K562 (cell line): Measurements from ENCODE around the gene PRCD. TPM values are rescaled to one million over a fixed set of nuclear protein-coding genes. Genes with fewer than 3 reads are reported as not detected.

ENCODE experiments used
- EGR1 ChIP-seq: fragments of 450-650 bp; conservative IDR thresholded peaks from 2 replicates; pipeline ENCODE4 v1.6.1; 2017; ENCODE audit warnings: mild to moderate bottlenecking
- KLF1 ChIP-seq: fragments of 450-650 bp; IDR thresholded peaks from 2 replicates; pipeline ENCODE4 v1.6.1; 2016; ENCODE audit warnings: missing genetic modification characterization, missing compliant biosample characterization
- TAF7 ChIP-seq: fragments of 450-650 bp; IDR thresholded peaks from 2 replicates; pipeline ENCODE4 v1.6.1; 2016; ENCODE audit warnings: missing genetic modification characterization, missing compliant biosample characterization
- ZNF143 ChIP-seq: sonication (generic); formaldehyde crosslinking; IDR thresholded peaks from 2 replicates; pipeline ENCODE4 v1.9.0; 2022; ENCODE audit warnings: mild to moderate bottlenecking, missing genetic modification reagents
- ZNF217 ChIP-seq: sonication (generic); formaldehyde crosslinking; IDR thresholded peaks from 2 replicates; pipeline ENCODE4 v1.8.0; 2022; ENCODE audit warnings: mild to moderate bottlenecking, missing genetic modification reagents
- ZNF263 ChIP-seq: sonication (generic); formaldehyde crosslinking; IDR thresholded peaks from 2 replicates; pipeline ENCODE4 v1.8.0; 2022; ENCODE audit warnings: mild to moderate bottlenecking, missing genetic modification reagents, borderline replicate concordance
- polyA plus RNA-seq, 8 experiments: library from polyadenylated mRNA; depleted of rRNA in 4 of 8; stranded (reverse) in 5 of 8; unstranded in 3 of 8; fragments of >200 nt; fragmentation: Nextera tagmentation in 2 of 8; fragmentation: Illumina TruSeq in 1 of 8; extraction: Ambion mirVana in 2 of 8; extraction: Trizol in 1 of 8; gene quantifications; 2 replicates each; pipeline versions ENCODE4 v1.2.1 to v1.2.3, GENCODE V29; 2011 to 2014; ENCODE audit warnings: inconsistent platforms in 1 of 8, missing spikeins in 1 of 8
- total RNA-seq, 7 experiments: library from RNA; depleted of rRNA in 6 of 7; stranded (reverse); fragments of >200 nt in 6 of 7; fragmentation: Illumina TruSeq in 2 of 7; extraction: Trizol in 2 of 7; gene quantifications; 2 replicates each; pipeline versions ENCODE4 v1.2.1 to v1.2.3, GENCODE V29; 2011 to 2021; ENCODE audit warnings: low replicate concordance in 1 of 7
- TF ChIP-seq, protein P1 (sequence below), 2 experiments: fragments of 450-650 bp in 1 of 2; sonication (generic) in 1 of 2; formaldehyde crosslinking in 1 of 2; IDR thresholded peaks; 2 replicates each; pipeline versions ENCODE4 v1.7.1 to v1.9.0; 2016 to 2022; ENCODE audit warnings: inconsistent platforms in 1 of 2, mild to moderate bottlenecking in 1 of 2, missing genetic modification reagents in 1 of 2
- TF ChIP-seq, protein P2 (sequence below): fragments of 200-800 bp; sonication (Bioruptor generic); IDR thresholded peaks from 2 replicates; pipeline ENCODE4 v1.6.1; 2017; ENCODE audit warnings: missing genetic modification characterization, missing compliant biosample characterization
- TF ChIP-seq, protein P3 (sequence below): fragments of 250-450 bp; sonication (Bioruptor Pico); IDR thresholded peaks from 2 replicates; pipeline ENCODE4 v1.5.0; 2021; ENCODE audit warnings: mild to moderate bottlenecking, moderate library complexity
- TF ChIP-seq, protein P4 (sequence below): IDR thresholded peaks from 2 replicates; pipeline ENCODE4 v1.6.1; 2014; ENCODE audit warnings: antibody characterized with exemption

Gene PRCD
- total and polyA plus RNA-seq, 9 of the 15 experiments (the other 6 are each of a cell fraction or from before 2014, with no cell fraction given) = 0.20 to 0.25 (median 0.21) TPM; not detected in 6

DNA sequence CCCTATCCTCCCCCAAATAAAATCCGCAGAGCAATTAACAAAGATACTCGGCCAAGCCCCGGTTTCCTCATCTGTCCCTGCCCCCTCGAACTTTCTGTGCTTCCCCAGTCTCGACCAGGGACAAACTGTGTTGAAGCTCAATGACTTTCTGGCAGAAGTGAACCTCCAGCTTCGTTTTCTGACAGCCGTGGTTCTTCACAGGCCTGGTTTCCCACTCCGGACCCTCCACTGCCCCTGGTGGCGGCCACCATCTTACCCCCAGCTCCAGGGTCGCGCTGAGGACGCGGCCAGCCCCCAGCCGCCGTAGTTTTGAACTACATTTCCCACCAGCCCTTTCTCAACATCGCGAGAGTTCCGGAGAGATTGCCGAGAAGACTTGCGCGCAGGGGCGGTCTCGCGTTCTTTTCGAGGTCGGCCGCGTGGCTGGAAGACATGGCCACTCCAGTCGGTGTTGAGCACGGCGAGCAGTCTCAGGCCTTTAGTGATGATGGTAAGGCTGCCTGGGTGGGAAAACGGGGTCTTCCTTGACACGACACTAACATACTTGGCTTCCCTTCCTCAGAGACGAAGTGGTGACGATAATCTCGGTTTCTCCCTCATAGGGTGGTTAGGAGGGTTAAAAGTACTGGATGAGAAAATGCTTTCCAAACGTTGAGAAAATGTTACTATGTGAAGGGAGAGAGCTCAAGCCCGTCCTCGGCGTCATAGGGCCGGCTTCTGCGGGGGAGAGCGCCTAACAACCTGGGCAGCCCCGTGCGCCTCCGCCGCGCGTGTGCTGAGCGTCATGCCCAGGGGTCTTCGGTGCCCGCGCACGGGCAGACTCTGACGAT is 17.7 kb downstream of the PRCD start (continued):
- TF ChIP-seq, protein P1, sequence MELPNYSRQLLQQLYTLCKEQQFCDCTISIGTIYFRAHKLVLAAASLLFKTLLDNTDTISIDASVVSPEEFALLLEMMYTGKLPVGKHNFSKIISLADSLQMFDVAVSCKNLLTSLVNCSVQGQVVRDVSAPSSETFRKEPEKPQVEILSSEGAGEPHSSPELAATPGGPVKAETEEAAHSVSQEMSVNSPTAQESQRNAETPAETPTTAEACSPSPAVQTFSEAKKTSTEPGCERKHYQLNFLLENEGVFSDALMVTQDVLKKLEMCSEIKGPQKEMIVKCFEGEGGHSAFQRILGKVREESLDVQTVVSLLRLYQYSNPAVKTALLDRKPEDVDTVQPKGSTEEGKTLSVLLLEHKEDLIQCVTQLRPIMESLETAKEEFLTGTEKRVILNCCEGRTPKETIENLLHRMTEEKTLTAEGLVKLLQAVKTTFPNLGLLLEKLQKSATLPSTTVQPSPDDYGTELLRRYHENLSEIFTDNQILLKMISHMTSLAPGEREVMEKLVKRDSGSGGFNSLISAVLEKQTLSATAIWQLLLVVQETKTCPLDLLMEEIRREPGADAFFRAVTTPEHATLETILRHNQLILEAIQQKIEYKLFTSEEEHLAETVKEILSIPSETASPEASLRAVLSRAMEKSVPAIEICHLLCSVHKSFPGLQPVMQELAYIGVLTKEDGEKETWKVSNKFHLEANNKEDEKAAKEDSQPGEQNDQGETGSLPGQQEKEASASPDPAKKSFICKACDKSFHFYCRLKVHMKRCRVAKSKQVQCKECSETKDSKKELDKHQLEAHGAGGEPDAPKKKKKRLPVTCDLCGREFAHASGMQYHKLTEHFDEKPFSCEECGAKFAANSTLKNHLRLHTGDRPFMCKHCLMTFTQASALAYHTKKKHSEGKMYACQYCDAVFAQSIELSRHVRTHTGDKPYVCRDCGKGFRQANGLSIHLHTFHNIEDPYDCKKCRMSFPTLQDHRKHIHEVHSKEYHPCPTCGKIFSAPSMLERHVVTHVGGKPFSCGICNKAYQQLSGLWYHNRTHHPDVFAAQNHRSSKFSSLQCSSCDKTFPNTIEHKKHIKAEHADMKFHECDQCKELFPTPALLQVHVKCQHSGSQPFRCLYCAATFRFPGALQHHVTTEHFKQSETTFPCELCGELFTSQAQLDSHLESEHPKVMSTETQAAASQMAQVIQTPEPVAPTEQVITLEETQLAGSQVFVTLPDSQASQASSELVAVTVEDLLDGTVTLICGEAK (IDR thresholded peaks at IDR 0.05) = peak; percentile 25
- TF ChIP-seq, protein P1 (CRISPR knock-in tag; IDR thresholded peaks at IDR 0.05) = no peak
- no peak for TF ChIP-seq ZNF217
- no peak for TF ChIP-seq KLF1 (tag)
- TF ChIP-seq, protein P2, sequence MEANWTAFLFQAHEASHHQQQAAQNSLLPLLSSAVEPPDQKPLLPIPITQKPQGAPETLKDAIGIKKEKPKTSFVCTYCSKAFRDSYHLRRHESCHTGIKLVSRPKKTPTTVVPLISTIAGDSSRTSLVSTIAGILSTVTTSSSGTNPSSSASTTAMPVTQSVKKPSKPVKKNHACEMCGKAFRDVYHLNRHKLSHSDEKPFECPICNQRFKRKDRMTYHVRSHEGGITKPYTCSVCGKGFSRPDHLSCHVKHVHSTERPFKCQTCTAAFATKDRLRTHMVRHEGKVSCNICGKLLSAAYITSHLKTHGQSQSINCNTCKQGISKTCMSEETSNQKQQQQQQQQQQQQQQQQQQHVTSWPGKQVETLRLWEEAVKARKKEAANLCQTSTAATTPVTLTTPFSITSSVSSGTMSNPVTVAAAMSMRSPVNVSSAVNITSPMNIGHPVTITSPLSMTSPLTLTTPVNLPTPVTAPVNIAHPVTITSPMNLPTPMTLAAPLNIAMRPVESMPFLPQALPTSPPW (CRISPR knock-in tag) = peak; percentile 59
- TF ChIP-seq ZNF143 (CRISPR knock-in tag) = peak; percentile 99
- TF ChIP-seq, protein P3, sequence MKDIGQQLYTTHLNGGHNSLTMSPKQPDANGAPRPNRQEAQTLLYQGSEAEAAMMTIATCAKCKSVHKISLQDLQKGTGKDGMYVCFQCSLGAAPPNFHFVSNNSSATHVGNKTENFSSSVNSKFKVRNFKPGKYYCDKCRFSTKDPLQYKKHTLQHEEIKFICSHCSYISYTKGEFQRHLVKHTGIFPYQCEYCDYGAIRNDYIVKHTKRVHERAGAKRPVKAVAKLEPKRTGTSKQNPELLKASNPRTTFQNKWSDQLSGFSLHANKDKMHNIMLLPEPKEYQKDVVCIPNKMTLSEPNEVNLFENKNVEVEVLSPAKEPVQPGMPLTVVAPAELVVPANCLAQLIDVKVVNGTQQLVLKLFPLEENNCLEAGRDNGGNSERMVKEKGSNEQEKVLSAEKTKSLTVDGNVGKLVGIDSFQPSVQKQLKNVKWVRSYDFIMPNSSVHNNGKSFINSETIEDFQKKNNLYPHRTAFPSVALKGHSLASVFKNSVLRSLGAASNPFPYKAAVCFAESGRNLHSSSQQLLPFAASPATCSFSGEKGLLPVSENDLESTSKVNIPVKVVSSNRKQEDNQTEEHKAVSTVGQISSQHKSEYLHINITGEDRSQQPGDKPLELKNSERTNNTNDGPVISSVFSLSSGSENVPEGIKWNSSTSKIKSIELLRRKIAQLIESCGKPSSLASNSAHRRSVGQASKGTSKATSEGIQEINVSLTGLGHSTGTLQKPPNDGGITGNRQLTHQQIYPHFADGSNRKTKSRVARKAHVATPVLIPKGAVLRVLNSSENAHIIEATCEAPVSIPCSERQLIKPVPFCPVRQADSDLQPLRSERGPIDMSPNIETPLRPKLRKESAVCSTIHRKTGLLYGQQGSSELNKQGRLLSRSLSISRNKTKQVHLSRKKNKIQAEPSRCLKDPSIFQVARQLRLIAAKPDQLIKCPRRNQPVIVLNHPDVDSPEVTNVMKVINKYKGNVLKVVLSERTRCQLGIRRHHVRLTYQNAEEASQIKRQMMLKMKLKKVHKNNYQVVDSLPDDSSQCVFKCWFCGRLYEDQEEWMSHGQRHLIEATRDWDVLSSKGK (CRISPR knock-in tag) = no peak
- TF ChIP-seq, protein P4, sequence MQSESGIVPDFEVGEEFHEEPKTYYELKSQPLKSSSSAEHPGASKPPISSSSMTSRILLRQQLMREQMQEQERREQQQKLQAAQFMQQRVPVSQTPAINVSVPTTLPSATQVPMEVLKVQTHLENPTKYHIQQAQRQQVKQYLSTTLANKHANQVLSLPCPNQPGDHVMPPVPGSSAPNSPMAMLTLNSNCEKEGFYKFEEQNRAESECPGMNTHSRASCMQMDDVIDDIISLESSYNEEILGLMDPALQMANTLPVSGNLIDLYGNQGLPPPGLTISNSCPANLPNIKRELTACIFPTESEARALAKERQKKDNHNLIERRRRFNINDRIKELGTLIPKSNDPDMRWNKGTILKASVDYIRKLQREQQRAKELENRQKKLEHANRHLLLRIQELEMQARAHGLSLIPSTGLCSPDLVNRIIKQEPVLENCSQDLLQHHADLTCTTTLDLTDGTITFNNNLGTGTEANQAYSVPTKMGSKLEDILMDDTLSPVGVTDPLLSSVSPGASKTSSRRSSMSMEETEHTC = no peak
- TF ChIP-seq TAF7 (tag) = peak; percentile 96
- peak; percentile 16 for TF ChIP-seq ZNF263
- peak; percentile 65 for TF ChIP-seq EGR1
